NCI-H2196 (cell line): ENCODE measurements around the gene NEK10.
"Not testable (repeated sequence)": the region's sequence is repeated elsewhere in the genome, so short reads cannot be mapped to it uniquely, and the experiment has no call there.

ENCODE experiments used
- DNase-seq: peaks from one replicate; lab custom pipeline; 2025; ENCODE audit not compliant: unreplicated experiment; lab: John Stamatoyannopoulos, UW

Gene NEK10

GRCh38 chr3:27354588-27355203 lies 14.5 kb downstream of the NEK10 start:
- DNase-seq = no peak

DNA sequence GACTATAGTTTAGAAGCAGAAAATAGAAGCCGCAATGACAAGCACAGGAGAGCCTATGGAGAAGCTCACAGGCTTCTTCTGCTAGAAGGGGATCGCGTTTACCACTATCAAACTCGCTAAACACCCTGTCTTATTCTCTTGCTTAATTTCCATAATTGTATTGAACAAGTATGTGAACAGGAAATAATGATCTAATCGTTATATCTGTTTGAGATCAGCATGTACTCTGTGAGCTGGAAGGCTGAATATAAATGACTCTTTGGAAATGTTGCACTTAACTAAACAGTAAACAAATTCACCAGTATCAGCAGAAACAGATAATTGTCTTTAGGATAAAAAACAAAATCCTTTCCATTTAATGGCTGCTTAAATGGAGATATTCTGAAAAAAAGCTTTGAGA lies 15.0 kb downstream of the NEK10 start:
- no peak for DNase-seq

DNA sequence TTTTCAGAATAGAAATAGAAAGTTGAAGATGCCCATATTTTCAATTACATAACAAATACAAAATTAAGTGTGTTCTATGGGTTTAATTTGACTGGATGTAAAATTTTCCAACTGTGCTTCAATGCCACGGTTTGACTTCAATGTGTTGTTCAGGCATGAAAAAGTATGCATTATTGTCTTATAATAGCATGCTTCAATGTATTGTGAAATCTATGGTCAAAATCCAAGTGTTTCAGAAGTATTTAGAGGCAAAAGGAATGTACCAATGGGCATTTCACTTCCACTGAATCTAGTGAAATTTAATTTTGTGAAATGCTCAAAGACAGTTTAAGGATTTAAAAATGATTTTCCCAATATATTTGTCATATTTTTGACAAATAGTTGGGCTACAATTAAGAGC lies 16.0 kb downstream of the NEK10 start:
- no peak for DNase-seq

DNA sequence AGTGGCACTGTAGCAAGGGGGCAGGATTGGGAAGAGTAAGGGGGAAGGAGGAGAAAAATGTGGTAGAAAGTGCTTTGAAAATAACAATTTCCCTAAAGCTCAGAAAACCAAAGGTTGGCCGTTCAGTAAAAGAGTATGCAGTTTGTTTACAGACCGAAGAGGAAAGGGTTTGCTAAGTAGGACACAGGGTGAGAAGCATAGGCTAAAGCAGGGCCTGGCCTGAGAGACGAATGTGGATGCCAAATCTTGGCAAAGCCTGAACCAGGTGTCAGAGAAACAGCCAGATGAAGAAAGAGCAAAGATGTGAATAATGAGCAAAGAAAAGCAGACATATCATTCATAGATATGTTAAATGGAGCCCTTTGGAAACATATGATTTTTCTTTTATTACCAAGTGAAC lies 17.1 kb downstream of the NEK10 start:
- no peak for DNase-seq

DNA sequence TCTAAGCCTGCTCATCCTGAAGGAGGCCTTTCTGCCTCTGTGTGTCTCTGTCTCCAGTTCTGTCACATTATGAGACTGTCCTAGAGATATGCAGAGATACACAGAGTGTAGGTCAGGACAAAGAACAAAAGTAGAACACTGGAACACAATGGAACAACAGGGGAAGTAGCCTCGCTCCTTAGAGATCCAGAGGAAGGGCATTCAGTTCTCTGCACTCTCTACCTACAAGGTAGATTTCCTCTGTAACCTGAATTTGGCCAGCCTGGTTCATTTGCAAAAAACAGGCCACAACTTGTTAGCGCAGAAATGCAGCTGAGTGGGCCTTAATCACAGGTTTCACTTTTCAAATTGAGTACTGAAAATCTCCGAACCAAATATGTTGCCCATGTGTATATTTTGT lies 19.4 kb downstream of the NEK10 start:
- DNase-seq = no peak

DNA sequence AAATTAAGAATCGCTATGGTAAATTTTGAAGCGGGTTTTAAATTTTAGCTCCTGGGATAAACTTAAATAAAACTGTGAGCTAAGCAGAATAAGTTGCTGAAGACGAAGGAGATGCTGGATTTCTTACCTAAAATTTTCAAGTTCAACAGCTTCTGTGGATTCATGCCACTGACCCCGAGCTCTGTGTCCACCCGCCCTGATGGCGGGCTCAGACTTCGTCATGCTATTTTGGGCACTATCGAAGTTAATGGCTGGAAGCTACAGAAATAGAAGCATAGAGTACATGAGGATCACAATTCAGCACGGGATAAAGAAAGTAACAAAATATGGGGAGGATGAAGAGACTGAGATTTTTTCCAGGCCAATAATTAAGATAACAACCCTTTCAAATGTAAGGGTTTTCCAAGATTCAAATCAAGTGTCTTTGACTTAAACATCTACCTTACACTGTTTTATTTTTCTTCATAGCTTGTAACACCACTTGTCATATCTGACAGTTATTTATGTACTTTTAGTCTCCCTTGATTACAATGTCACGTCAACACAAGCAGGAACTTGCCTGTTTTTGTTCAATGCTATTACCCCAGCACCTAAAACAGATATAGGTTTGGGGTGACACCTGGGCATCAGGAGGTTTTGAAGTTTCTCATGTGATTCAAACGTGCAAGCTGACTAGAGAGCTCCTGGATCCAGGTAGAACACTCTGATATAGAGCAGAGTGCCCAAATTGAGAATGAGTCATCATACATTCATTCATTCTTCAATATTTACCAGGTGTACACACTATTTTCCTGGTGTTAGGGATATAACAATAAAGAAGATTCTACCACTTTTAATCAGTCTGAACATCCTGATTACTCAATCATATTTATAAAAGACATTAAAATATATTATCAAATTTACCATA lies 23.0 kb downstream of the NEK10 start:
- DNase-seq = no peak

GRCh38 chr3:27345493-27345892 lies 23.7 kb downstream of the NEK10 start:
- no peak for DNase-seq

GRCh38 chr3:27345045-27345444 lies 24.1 kb downstream of the NEK10 start:
- DNase-seq = no peak

DNA sequence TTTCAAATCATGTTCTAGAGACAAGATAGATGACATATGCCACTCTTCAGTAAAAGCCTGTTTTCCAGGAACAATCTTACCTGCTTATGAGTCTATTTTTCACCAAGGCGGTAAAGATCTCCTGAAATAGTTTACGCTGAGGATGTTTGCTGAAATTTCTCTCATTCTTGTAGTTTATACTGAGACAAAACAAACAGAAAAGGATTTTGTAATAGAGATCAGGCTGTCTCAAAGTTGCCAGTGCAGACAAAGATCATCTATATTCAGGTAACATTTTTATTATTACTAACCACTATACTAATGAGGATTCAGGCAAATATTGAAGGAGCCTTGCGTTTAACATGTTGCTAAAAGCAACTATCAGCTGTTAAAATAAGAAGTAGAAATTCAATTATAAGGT lies 25.0 kb downstream of the NEK10 start:
- DNase-seq = no peak

DNA sequence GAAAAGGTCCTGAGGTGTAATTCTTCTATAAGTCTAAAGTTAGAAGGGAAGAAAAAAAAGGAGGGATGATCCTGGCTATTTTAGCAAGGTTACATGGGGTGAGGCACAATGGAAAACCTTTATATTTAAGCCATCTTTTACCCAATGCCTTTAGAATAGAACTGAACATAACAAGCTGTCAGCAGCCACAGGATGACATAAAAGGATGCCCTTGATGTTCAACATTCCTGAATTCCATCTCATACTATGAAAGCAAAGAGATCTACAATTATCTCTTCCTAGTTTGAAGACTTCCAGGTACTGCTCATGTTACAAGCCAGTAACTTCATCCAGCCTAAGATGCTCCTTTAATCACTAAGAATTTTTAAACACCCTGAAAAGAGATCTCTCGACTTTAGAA lies 26.9 kb downstream of the NEK10 start:
- DNase-seq = no peak

DNA sequence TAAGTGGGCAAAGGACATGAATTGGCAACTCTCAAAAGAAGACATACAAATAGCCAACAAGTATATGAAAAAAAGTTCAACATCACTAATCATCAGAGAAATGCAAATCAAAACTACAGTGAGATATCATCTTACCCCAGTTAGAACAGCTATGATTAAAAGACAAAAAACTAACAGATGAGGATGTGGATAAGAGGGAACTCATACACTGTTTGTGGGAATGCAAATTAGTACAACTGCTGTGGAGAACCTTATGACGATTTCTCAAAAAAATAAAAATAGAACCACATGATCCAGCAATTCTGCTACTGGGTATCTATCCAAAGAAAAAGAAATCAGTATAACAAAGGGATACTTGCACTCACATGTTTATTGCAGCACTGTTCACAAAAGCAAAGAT lies 28.6 kb downstream of the NEK10 start:
- no peak for DNase-seq

DNA sequence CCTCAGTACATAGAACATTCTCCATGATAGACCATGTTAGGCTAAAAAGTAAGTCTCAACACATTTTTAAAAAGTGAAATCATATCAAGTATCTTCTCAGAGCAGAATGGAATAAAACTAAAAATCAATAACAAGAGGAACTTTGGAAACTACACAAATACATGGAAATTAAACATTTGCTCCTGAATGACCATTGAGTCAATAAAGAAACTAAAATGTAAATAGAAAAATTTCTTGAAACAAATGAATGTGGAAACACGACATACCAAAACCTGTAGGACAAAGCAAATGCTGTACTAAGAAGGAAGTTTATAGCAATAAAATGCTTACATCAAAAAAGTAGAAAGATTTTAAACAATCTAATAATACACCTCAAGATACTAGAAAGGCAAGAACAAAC lies 33.6 kb downstream of the NEK10 start:
- no peak for DNase-seq

DNA sequence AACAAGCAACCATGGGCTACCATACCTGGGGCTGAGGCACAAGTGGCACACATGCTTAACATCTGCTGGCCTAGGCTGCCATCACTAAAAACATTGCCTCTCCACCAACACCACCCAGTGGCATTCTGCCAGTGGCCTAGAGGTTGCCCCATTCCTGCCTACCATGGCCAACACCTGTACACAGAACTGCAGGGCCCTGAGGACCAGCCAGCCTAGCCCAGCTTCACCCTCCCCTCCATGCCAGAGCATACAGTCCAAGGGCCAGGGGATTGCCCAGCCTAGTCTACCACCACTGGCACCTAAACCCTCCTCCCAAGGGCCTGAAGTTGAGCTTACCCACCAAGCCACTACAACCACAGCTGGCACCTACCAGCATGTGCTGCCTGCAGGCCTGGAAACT lies 35.3 kb downstream of the NEK10 start:
- DNase-seq = no peak

GRCh38 chr3:27328982-27329762 lies 40.0 kb downstream of the NEK10 start:
- DNase-seq = not testable (repeated sequence)

DNA sequence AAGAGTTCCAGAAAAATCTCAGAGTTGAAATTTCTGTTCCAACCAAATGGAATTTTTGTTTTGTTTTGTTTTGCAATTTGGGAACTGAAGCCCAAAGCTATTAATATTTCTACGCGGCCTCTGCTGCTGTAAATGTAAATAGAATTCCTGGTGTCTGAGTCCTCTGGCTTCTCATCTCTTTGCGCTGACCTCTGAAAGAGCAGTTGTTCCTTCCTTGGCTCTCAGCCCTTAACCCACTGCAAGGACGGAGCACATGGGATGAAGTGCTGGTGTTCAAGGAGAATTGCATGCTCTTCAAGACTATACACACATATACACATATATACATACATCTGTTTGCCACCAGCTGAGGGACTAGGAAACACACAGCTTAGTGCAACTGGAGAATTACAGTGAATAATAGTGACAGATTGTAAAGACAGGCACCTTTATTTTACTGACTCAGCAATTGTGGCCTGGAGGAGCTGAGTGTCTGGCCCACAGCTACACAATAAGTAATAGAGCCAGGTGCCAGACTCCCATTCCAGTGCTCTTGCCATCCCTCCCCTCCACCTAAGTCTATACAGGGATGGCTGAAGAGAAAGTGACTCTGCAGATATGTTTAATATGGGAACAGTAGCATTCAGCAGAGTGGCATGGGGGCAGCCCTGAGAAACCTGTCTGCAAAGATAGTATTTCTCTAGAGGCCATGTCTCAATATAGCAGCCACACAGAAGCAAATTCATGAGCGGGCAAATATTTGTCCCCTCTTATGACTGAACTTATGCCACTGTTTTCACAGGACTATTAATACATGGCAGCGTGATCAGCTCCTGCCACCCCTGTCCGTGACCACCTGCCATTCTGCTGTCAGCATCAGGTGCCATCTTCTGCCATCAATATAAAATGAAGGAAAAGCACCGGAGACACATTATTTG lies 42.3 kb downstream of the NEK10 start:
- DNase-seq = no peak

DNA sequence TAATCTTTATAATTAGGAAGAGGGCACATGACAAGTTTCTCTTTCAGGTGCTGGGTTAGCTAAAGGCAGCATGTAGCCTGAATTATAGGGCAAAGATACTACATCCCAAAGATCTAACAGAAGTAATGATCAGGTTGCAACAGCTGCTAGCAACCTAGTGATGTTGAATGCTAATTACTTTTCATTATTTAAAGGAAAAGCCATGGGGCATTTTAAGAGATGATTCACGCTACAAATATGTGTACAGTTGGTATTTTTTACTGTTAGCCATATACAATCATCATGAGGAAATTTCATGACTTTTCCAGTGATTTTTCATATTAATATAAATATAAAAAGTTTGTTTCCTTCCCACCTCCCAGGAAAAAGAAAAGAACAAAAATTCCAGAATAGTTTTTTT lies 43.0 kb downstream of the NEK10 start:
- DNase-seq = no peak

GRCh38 chr3:27325419-27325818 lies 43.8 kb downstream of the NEK10 start:
- DNase-seq = no peak

GRCh38 chr3:27324686-27325085 lies 44.5 kb downstream of the NEK10 start:
- DNase-seq = no peak

DNA sequence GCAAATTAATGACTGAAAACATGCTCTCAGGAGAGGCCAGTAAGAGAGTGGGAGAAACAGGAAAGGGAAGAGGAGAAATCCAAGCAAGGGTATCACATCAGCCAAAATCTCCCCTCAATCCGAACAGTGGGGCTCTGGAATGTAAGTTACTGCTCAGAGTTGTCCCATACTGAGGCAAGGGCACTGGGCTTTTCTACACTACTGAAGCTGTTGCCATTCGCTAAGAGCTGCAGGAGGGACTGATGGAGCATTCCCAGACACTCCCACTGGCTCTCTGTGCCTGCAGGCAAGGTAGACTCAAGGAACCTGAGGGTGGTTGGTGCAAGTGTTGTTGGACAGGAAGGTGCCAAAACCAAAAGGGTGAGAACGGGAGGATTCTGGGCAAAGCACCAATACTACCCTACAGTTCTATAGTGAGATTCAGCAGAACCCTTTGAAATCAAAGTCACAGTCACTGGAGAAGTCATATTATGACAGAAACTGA lies 46.1 kb downstream of the NEK10 start:
- no peak for DNase-seq

DNA sequence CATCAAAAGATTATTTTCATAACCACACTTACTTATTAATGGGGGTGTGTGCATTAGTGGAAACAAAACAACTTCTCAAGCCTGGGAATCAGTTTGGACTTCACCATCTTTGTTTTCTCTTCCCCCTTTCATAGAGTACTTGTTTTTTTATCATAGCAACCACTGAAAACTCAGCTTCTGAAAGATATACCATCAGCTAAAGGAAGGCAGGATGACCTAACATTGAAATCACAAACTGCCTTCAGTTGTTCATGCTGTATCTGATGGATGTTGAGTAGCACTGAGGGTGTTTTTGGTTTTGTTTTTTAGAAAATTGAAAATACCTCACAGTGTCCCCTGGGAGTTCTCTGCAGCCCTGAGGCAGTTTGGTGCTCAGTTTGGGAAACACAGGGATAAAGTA lies 46.5 kb downstream of the NEK10 start:
- DNase-seq = no peak
